ENCODE results near the gene GDA. TPM values are rescaled to one million over a fixed set of nuclear protein-coding genes. Genes with fewer than 3 reads are reported as not detected.

GDA gene
- total RNA-seq = 0.85 TPM
- long read RNA-seq = 0 reads

DNA sequence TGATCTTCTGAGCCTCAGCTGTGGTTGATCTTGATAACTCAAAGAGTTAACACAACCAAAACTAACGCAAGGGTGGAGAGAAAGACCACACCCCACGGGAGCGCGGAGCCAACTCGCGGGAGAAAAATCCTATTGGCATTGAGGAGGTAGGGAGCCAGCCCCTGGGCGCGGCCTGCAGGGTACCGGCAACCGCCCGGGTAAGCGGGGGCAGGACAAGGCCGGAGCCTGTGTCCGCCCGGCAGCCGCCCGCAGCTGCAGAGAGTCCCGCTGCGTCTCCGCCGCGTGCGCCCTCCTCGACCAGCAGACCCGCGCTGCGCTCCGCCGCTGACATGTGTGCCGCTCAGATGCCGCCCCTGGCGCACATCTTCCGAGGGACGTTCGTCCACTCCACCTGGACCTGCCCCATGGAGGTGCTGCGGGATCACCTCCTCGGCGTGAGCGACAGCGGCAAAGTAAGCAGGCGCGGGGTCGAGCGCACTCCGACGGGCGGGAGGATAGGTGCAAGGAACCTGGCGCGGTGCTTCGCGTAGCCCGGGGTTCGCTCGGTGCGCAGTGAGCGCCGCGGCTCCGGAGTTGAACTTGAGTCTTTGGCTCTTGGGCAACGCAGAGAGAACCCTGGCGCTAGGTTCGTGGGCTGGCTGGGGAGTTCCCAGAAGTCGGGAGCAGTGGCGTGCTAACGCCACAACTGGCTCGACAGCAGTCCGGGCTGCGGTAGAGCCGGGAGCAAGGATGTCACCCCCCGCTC lies at the start of gene GDA:
Gene GDA, plus strand, starts transcription at position 210 of the 745 bp plus-strand sequence. Its CDS starts 120 bp downstream, at position 330.
- TF ChIP-seq, protein P1, sequence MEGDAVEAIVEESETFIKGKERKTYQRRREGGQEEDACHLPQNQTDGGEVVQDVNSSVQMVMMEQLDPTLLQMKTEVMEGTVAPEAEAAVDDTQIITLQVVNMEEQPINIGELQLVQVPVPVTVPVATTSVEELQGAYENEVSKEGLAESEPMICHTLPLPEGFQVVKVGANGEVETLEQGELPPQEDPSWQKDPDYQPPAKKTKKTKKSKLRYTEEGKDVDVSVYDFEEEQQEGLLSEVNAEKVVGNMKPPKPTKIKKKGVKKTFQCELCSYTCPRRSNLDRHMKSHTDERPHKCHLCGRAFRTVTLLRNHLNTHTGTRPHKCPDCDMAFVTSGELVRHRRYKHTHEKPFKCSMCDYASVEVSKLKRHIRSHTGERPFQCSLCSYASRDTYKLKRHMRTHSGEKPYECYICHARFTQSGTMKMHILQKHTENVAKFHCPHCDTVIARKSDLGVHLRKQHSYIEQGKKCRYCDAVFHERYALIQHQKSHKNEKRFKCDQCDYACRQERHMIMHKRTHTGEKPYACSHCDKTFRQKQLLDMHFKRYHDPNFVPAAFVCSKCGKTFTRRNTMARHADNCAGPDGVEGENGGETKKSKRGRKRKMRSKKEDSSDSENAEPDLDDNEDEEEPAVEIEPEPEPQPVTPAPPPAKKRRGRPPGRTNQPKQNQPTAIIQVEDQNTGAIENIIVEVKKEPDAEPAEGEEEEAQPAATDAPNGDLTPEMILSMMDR (IDR thresholded peaks at IDR 0.05; ENCODE audit: borderline replicate concordance) = no peak
- peak within 1 kb of the TSS; percentile 56 for H3K4me3 ChIP-seq
- peaks cover 50% of the 10 kb centered on the region for H3K27me3 ChIP-seq (ENCODE audit: low read depth)
- intact Hi-C loops (cut with micrococcal nuclease) = no loop called here
- no peak within 1 kb of the TSS for H3K27ac ChIP-seq (replicated peaks)
- DNase-seq = no peak
- H3K9me3 ChIP-seq (replicated peaks) = no peaks in the 10 kb centered on the region
- H3K36me3 ChIP-seq = no peaks in the 10 kb centered on the region
- peaks cover 8% of the 10 kb centered on the region for H3K4me1 ChIP-seq

GRCh38 chr9:72102520-72102919 lies 46.7 kb upstream of the GDA start:
- H3K27me3 ChIP-seq (ENCODE audit: low read depth) = no peaks in the 10 kb centered on the region
- H3K4me3 ChIP-seq = no peak overlapping the region
- DNase-seq = no peak
- H3K9me3 ChIP-seq (replicated peaks) = peaks cover 35% of the 10 kb centered on the region
- TF ChIP-seq, protein P1 (IDR thresholded peaks at IDR 0.05; ENCODE audit: borderline replicate concordance) = no peak
- no peaks in the 10 kb centered on the region for H3K36me3 ChIP-seq
- H3K27ac ChIP-seq (replicated peaks) = no peak overlapping the region
- H3K4me1 ChIP-seq = no peaks in the 10 kb centered on the region
- intact Hi-C loops (cut with micrococcal nuclease) = no loop called here

DNA sequence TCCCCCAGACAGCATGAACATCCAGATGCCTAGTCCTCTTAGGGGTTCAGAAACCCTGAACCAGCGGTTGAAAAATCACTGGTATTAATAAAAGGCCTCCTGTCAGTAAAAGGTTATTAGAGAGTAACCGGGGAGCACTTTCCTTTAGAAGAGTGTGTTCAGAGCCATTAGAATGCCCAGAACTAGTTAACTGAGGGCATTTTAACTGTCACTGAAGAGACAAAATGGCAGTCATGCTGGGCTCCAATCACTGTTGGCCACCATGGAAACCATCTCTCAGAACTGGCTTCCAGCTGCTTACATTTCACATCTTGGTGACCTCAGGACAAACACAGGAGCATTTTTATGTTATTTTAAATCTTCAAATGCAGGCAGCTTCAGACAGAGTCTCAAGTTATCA lies 36.2 kb upstream of the GDA start:
- TF ChIP-seq, protein P1 (IDR thresholded peaks at IDR 0.05; ENCODE audit: borderline replicate concordance) = no peak
- Histone ChIP-seq H3K27ac (replicated peaks) (no peak overlapping the region), H3K4me1 (no peaks in the 10 kb centered on the region), H3K4me3 (no peak overlapping the region), H3K9me3 (replicated peaks) (no peaks in the 10 kb centered on the region), H3K27me3 (ENCODE audit: low read depth) (no peaks in the 10 kb centered on the region), H3K36me3 (no peaks in the 10 kb centered on the region)
- DNase-seq = no peak
- intact Hi-C loops (cut with micrococcal nuclease) = no loop called here

- DNase-seq = no peak
- no peak overlapping the region for H3K27ac ChIP-seq (replicated peaks)
- intact Hi-C loops (cut with micrococcal nuclease) = no loop called here
- TF ChIP-seq, protein P1 (IDR thresholded peaks at IDR 0.05; ENCODE audit: borderline replicate concordance) = no peak
- no peak overlapping the region for H3K4me3 ChIP-seq
- H3K27me3 ChIP-seq (ENCODE audit: low read depth) = no peaks in the 10 kb centered on the region
- no peaks in the 10 kb centered on the region for H3K9me3 ChIP-seq (replicated peaks)
- H3K36me3 ChIP-seq = no peaks in the 10 kb centered on the region
- no peaks in the 10 kb centered on the region for H3K4me1 ChIP-seq
Measured at GRCh38 chr9:72119853-72120252, 29.4 kb upstream of the GDA start.

DNA sequence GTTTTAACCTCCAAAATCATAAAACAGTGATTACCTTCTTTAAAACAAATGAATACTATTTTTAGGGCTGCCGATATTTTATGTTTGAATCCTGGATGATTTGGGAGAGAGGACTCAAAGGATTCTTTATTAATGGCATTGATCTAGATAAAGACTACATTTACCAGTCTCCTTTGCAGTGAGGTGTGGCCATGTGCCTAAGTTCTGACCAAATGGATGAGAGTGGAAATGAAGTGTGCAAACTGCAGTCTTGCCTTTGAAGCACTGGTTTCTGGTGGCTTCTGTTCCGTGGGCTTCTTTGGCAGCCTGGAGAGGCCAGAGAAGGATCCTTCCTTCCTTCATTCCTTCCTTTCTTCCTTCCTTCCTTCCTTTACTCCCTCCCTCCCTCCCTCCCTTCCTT lies 24.3 kb upstream of the GDA start:
- Histone ChIP-seq H3K27me3 (ENCODE audit: low read depth) (no peaks in the 10 kb centered on the region), H3K36me3 (no peaks in the 10 kb centered on the region), H3K9me3 (replicated peaks) (no peaks in the 10 kb centered on the region), H3K27ac (replicated peaks) (no peak overlapping the region), H3K4me1 (peaks cover 14% of the 10 kb centered on the region), H3K4me3 (no peak overlapping the region)
- no peak for DNase-seq
- intact Hi-C loops (cut with micrococcal nuclease) = no loop called here
- TF ChIP-seq, protein P1 (IDR thresholded peaks at IDR 0.05; ENCODE audit: borderline replicate concordance) = no peak

Data from left ventricle myocardium inferior (tissue), 1 donor.